MM.1S (cell line): ENCODE results near the gene FAM162A.

Source experiments
- CTCF ChIP-seq: fragments of 300-600 bp; sonication (generic); IDR thresholded peaks from 2 replicates; pipeline ENCODE4 v1.5.1; 2016; ENCODE audit warnings: antibody characterized with exemption, low read length, mixed read lengths
- EZH2phosphoT487 ChIP-seq: fragments of 300-600 bp; sonication (generic); IDR thresholded peaks from 2 replicates; pipeline ENCODE4 v1.6.1; 2018; ENCODE audit warnings: antibody characterized with exemption, low read length

- TF ChIP-seq CTCF: no peak
- TF ChIP-seq EZH2phosphoT487: no peak
Observed at GRCh38 chr3:122389197-122389596, 5.2 kb downstream of the FAM162A start.
